DLD1 (cell line): ENCODE measurements around the gene ZNF112.

Experiments used
- in situ Hi-C: cut with HindIII; loops from 2 replicates; pipeline ENCODE4 v1.10.0; 2017; ENCODE audit warnings: low sequenced_read_pairs

The ZNF112 gene

DNA sequence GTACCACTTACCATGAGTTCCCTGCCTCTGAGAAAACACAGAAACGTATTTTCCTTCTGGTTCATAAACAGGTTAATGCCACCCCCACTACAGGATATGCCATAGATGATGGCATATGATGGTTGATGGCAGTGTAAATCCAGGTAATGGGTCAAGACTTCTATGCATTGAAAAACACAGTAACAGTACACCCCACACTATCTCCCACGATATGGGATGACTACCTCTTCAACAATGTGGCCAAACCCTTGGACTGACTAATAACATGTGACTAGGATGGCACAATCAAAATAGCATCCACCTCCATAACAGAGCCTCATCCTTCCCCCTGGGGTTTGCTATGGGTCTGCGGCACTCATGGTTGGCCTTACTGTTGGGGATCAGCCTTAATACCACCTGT lies 73.6 kb downstream of the ZNF112 start:
- in situ Hi-C loops: no loop called here

DNA sequence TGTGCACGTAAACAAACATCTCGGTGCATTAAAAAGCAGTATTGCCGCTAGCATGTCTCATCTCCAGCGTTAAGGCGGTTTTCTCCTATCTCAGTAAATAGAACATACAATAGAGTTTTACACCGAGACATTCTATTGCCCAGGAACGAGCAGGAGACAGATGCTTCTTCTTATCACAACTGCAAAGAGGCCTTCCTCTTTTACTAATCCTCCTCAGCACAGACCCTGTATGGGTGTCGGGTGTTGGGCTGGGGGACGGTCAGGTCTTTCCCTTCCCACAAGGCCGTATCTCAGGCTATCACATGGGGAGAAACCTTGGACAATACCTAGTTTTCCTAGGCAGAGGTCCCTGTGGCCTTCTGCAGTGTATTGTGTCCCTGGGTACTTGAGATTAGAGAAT lies 75.6 kb downstream of the ZNF112 start:
- in situ Hi-C loops: no loop called here

DNA sequence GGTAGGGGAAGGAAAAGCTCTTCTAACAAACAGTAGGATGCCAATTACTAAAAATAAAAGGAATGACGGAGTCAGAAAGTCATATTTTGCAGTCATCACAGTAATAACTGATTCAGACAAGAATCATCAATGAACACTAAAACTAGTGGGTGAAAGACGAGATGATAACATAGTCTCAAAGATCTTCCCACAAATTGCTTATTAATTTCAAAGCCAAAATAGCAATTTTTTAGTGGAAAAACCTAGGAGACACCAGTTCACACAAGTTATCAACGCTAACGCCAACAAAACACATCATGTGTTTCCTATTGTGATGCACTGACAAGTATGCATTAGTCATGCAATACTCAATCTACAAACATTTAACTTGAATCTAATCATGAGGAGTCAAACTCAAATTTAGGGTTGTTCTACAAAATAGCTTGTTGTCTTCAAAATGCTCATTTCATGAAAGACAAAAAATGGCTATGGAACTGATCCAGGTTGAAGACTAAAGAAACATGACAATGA lies 78.2 kb downstream of the ZNF112 start:
- in situ Hi-C loops: no loop called here

GRCh38 chr19:44277331-44277730 lies 79.1 kb downstream of the ZNF112 start:
- in situ Hi-C loops: no loop called here
